Tibial artery (tissue), 4 donors: ENCODE data around the gene NDUFB2.
"Not testable (repeated sequence)": the region's sequence is repeated elsewhere in the genome, so short reads cannot be mapped to it uniquely, and the experiment has no call there.

ENCODE experiments used
- DNase-seq, 2 donors: peaks; one replicate each; pipeline ENCODE4 v3.0.0-alpha.2; 2019
- H3K27ac ChIP-seq, 2 donors: fragments of 200-600 bp; sonication (generic) in 1 of 2; 1 replicate in 1 of 2; 2 replicates in 1 of 2; pipeline ENCODE4 v1.5.1; 2018 to 2019; ENCODE audit warnings: mild to moderate bottlenecking in 1 of 2
- H3K27me3 ChIP-seq, 2 donors: fragments of 200-600 bp; sonication (generic) in 1 of 2; one replicate each; pipeline versions ENCODE4 v1.5.1 to v1.6.0; 2016 to 2019
- H3K36me3 ChIP-seq, 3 donors: fragments of 200-600 bp; sonication (generic) in 2 of 3; one replicate each; pipeline ENCODE4 v1.5.1; 2016 to 2019; ENCODE audit warnings: mild to moderate bottlenecking in 2 of 3
- H3K4me1 ChIP-seq, 4 donors: fragments of 200-600 bp; sonication (generic) in 2 of 4; 1 replicate in 3 of 4; 2 replicates in 1 of 4; pipeline ENCODE4 v1.5.1; 2016 to 2019
- H3K4me3 ChIP-seq, 2 donors: fragments of 200-600 bp; sonication (generic) in 1 of 2; 1 replicate in 1 of 2; 2 replicates in 1 of 2; pipeline ENCODE4 v1.5.1; 2018 to 2019; ENCODE audit warnings: mild to moderate bottlenecking in 2 of 2
- H3K9me3 ChIP-seq, 3 donors: fragments of 200-600 bp; sonication (generic) in 1 of 3; one replicate each; pipeline ENCODE4 v1.5.1; 2016 to 2019
- CTCF ChIP-seq, 2 experiments: fragments of 200-600 bp in 1 of 2; fragments of 450-650 bp in 1 of 2; IDR thresholded peaks; one replicate each; pipeline ENCODE4 v1.5.1; 2017 to 2019; ENCODE audit warnings: antibody characterized with exemption in 2 of 2, mild to moderate bottlenecking in 1 of 2, moderate library complexity in 1 of 2
- intact Hi-C: fragments of 100-400 bp; cut with DNase I; formaldehyde crosslinking; loops from one replicate; pipeline ENCODE4 v1.15.0; 2023; ENCODE audit warnings: low total_unique reads

Gene NDUFB2

GRCh38 chr7:140734096-140734495 is 37.6 kb downstream of the NDUFB2 start:
- no peaks in the 10 kb centered on the region for H3K4me1 ChIP-seq
- no peak for TF ChIP-seq CTCF (IDR thresholded peaks at IDR 0.05)
- no peaks in the 10 kb centered on the region for H3K9me3 ChIP-seq
- no peak overlapping the region for H3K4me3 ChIP-seq
- no peak for DNase-seq
- peaks cover 14 to 34% (median 17%) of the 10 kb centered on the region in 3 donors for H3K36me3 ChIP-seq
- H3K27me3 ChIP-seq: no peaks in the 10 kb centered on the region
- intact Hi-C loops: no loop called here
- no peak overlapping the region for H3K27ac ChIP-seq

GRCh38 chr7:140734729-140735128 is 38.2 kb downstream of the NDUFB2 start:
- no peak for DNase-seq
- no peak overlapping the region for H3K4me3 ChIP-seq
- H3K27me3 ChIP-seq: no peaks in the 10 kb centered on the region
- intact Hi-C loops: no loop called here
- no peaks in the 10 kb centered on the region for H3K9me3 ChIP-seq
- H3K27ac ChIP-seq: no peak overlapping the region
- peaks cover 18 to 37% (median 20%) of the 10 kb centered on the region in 3 donors for H3K36me3 ChIP-seq
- no peak for TF ChIP-seq CTCF (IDR thresholded peaks at IDR 0.05)
- no peaks in the 10 kb centered on the region for H3K4me1 ChIP-seq

- no peak overlapping the region for H3K4me3 ChIP-seq
- H3K27ac ChIP-seq: no peak overlapping the region
- H3K4me1 ChIP-seq: no peaks in the 10 kb centered on the region
- peaks cover 12 to 41% (median 26%) of the 10 kb centered on the region in 3 donors for H3K36me3 ChIP-seq
- H3K9me3 ChIP-seq: no peaks in the 10 kb centered on the region
- H3K27me3 ChIP-seq: no peaks in the 10 kb centered on the region
- TF ChIP-seq CTCF (IDR thresholded peaks at IDR 0.05): no peak
- no peak for DNase-seq
- intact Hi-C loops: no loop called here
Observed at GRCh38 chr7:140738280-140738679, 41.8 kb downstream of the NDUFB2 start.

GRCh38 chr7:140743255-140743654 is 46.7 kb downstream of the NDUFB2 start:
- DNase-seq, intact Hi-C loops, H3K27ac ChIP-seq, H3K4me1 ChIP-seq, H3K27me3 ChIP-seq, H3K4me3 ChIP-seq, H3K9me3 ChIP-seq: not testable (repeated sequence)
- H3K36me3 ChIP-seq: peaks cover 21 to 35% (median 21%) of the 10 kb centered on the region in 3 donors

GRCh38 chr7:140744005-140744404 is 47.5 kb downstream of the NDUFB2 start:
- no peak for DNase-seq
- H3K27me3 ChIP-seq: no peaks in the 10 kb centered on the region
- no peak overlapping the region for H3K4me3 ChIP-seq
- TF ChIP-seq CTCF (IDR thresholded peaks at IDR 0.05): no peak
- H3K36me3 ChIP-seq: peaks cover 17 to 40% (median 21%) of the 10 kb centered on the region in 3 donors
- H3K27ac ChIP-seq: no peak overlapping the region
- intact Hi-C loops: no loop called here
- H3K9me3 ChIP-seq: no peaks in the 10 kb centered on the region
- no peaks in the 10 kb centered on the region for H3K4me1 ChIP-seq

GRCh38 chr7:140745266-140746058 is 49.0 kb downstream of the NDUFB2 start:
- Histone ChIP-seq H3K36me3 (peaks cover 5 to 34% (median 22%) of the 10 kb centered on the region in 3 donors), H3K4me3 (no peak overlapping the region), H3K4me1 (no peaks in the 10 kb centered on the region), H3K27me3 (no peaks in the 10 kb centered on the region), H3K9me3 (no peaks in the 10 kb centered on the region), H3K27ac (no peak overlapping the region)
- intact Hi-C loops: no loop called here
- no peak for DNase-seq
- TF ChIP-seq CTCF (IDR thresholded peaks at IDR 0.05): no peak
